GM12865 (cell line): Measurements from ENCODE around the gene UBASH3A.
A peak's percentile ranks its signal among the peaks of the same experiment; 100 is the strongest.

Experiments
- DNase-seq: peaks from one replicate; pipeline ENCODE4 v3.0.0; 2010; ENCODE audit warnings: low read depth
- H3K4me3 ChIP-seq: 2 replicates; pipeline ENCODE4 v1.5.1; 2011; ENCODE audit warnings: mild to moderate bottlenecking, low read depth, low read length, control low read depth
- TF ChIP-seq, protein P1 (sequence below): IDR thresholded peaks from 2 replicates; pipeline ENCODE4 v1.5.1; 2011; ENCODE audit warnings: low read length, control low read depth, low read depth, inconsistent platforms; ENCODE audit not compliant: insufficient read depth; ENCODE audit errors: missing control alignments

Gene UBASH3A

DNA sequence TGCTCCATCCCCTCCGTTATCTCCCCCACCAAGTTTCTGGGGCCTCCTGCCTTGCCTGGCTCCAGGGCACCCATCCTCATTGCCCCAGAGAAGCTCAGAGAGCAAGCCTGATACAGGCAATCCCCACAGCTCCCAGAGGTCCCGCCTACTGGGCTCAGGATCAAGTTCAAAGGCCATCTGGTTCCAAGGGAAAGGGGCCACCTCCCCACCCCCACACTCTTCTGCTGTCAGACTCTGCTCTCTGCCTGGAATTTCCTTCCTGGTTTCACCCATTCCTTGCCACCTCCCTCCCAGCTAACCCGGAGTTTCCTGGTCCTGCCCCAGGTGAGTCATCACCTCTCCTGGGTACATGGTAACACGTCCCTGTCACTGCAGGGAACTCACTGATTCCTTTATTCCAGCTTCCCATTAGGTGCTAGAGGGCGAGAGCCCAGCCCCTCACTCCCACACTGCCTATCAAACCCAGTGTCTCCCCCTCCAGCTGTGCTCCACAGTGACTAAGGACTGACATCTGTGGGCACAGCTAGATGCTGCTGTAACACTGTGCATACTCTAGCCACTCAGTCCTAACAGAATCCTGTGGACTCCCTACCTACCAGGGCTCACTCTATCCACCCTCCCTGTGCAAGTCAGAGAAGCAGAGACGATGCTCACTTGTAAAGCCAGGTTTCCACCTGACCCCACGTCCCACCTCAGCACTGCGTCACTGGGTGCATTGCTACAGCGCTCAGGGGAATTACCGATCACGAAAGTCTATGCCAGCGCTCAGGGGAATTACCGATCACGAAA lies 70.5 kb downstream of the UBASH3A start:
- peak; percentile 72 for DNase-seq
- H3K4me3 ChIP-seq = no peak overlapping the region; the same call in 1 of the 2 replicates
- TF ChIP-seq, protein P1, sequence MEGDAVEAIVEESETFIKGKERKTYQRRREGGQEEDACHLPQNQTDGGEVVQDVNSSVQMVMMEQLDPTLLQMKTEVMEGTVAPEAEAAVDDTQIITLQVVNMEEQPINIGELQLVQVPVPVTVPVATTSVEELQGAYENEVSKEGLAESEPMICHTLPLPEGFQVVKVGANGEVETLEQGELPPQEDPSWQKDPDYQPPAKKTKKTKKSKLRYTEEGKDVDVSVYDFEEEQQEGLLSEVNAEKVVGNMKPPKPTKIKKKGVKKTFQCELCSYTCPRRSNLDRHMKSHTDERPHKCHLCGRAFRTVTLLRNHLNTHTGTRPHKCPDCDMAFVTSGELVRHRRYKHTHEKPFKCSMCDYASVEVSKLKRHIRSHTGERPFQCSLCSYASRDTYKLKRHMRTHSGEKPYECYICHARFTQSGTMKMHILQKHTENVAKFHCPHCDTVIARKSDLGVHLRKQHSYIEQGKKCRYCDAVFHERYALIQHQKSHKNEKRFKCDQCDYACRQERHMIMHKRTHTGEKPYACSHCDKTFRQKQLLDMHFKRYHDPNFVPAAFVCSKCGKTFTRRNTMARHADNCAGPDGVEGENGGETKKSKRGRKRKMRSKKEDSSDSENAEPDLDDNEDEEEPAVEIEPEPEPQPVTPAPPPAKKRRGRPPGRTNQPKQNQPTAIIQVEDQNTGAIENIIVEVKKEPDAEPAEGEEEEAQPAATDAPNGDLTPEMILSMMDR = no peak

- TF ChIP-seq, protein P1 = no peak
- no peak for DNase-seq
- peak overlapping the region; percentile 33 for H3K4me3 ChIP-seq
Observed at GRCh38 chr21:42475036-42475435, 71.3 kb downstream of the UBASH3A start.

- no peak for DNase-seq
- TF ChIP-seq, protein P1 = no peak
- peak overlapping the region; percentile 16; the same call in 1 of the 2 replicates for H3K4me3 ChIP-seq
Observed at GRCh38 chr21:42475526-42476387, 72.1 kb downstream of the UBASH3A start.

DNA sequence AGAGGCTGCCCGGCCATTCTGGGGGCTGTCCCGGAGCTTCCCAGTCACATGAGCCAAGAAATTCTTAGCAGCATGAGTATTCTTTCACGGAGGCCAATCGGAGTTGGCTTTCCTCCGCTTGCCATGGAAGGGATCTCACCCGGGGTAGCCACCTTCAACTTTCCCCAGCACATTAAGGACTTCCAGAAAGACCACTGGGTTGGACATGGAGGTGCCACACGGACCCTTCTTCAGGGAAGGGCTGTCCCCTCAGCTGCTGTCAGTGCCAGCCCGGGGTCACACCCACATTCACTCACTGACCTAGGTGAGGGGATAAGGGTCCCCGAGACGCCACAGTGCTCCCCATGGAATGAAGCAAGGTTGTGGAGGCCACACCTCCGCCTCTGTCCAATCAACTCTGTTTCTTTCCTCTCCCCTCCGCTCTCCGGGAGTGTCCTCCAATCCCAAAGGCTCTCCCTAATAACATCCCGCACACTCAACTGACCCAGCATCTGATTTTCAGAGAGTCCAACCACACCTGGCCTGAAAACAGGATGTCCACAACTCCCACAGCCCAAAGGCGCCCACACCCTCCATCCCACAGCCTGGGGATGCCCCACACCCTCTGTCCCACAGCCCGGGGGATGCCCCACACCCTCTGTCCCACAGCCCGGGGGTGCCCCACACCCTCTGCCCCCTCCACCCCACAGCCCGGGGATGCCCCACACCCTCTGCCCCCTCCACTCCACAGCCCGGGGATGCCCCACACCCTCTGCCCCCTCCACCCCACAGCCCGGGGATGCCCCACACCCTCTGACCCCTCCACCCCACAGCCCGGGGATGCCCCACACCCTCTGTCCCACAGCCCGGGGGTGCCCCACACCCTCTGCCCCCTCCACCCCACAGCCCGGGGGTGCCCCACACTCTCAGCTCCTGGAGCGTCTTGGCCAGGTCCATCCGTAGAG lies 73.0 kb downstream of the UBASH3A start:
- DNase-seq = peak; percentile 49
- no peak overlapping the region for H3K4me3 ChIP-seq
- TF ChIP-seq, protein P1 = no peak

- DNase-seq = peak; percentile 86
- TF ChIP-seq, protein P1 = no peak
- no peak overlapping the region for H3K4me3 ChIP-seq
Observed at GRCh38 chr21:42478504-42478903, 74.8 kb downstream of the UBASH3A start.

DNA sequence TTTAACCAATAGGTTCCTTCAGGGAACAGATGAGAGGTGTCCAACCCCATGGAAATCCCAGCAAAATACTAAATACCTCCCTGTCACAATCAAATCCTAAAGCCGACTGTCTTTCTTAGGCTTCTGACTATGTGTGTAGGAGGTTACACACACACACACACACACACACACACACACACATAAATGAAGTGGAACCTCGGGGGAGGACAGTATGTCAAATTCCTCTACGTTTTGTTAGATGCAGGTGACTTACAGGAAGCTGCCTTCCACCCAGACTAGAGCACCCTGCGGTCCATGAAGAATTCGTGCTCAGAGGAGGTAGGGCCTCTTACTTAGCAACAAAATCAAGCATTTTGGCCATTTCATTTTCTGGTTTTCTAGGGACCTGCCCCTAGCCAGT lies 75.9 kb downstream of the UBASH3A start:
- TF ChIP-seq, protein P1 = no peak
- DNase-seq = no peak
- no peak overlapping the region for H3K4me3 ChIP-seq
